ENCODE data around the gene JAG1.
A peak's percentile ranks its signal among the peaks of the same experiment; 100 is the strongest.

The JAG1 gene

DNA sequence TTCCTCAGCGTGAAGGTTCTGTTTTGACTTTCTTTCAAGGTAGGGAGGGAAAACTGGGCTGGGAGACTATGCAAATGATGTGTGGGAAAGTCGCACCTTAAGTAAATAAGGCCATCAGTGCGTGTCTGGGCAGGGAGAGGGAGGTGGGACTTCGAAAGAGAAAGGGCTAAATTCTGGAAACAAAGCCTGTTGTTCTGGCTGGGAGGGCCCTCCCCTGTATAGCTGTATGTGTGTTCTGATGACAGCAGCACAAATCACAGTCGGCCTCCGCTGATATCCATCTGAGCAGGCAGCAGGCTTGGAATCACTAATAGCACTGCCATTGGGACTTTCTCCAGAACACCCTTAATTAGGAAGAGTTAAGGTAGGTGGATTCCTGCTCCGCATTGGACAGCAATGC lies 19.2 kb downstream of the JAG1 start:
- H3K4me3 ChIP-seq (ENCODE audit: low read depth, low read length): no peak overlapping the region
- TF ChIP-seq, protein P1, sequence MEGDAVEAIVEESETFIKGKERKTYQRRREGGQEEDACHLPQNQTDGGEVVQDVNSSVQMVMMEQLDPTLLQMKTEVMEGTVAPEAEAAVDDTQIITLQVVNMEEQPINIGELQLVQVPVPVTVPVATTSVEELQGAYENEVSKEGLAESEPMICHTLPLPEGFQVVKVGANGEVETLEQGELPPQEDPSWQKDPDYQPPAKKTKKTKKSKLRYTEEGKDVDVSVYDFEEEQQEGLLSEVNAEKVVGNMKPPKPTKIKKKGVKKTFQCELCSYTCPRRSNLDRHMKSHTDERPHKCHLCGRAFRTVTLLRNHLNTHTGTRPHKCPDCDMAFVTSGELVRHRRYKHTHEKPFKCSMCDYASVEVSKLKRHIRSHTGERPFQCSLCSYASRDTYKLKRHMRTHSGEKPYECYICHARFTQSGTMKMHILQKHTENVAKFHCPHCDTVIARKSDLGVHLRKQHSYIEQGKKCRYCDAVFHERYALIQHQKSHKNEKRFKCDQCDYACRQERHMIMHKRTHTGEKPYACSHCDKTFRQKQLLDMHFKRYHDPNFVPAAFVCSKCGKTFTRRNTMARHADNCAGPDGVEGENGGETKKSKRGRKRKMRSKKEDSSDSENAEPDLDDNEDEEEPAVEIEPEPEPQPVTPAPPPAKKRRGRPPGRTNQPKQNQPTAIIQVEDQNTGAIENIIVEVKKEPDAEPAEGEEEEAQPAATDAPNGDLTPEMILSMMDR (IDR thresholded peaks at IDR 0.05; ENCODE audit: insufficient read depth, low read depth, low read length, missing control alignments): no peak
- peak; percentile 78 for DNase-seq (ENCODE audit: low read depth)

DNA sequence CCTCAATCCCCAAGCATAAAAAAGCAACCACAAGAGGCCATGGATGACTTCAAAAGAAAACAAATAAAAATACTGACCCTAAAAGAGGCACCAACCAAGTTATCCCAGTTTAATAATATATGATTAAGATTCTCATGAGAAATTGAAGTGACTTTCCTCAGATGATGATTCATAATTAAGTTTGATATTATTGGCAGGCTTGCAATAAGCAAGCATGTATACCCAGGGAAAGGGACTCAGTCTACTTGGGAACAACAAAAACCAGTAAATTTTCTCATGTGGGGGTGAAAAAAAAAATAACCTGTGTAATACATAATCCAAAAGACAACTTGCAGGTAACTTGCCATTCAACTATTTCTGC lies 19.6 kb downstream of the JAG1 start:
- TF ChIP-seq, protein P1 (IDR thresholded peaks at IDR 0.05; ENCODE audit: insufficient read depth, low read depth, low read length, missing control alignments): no peak
- no peak for DNase-seq (ENCODE audit: low read depth)
- no peak overlapping the region for H3K4me3 ChIP-seq (ENCODE audit: low read depth, low read length)

DNA sequence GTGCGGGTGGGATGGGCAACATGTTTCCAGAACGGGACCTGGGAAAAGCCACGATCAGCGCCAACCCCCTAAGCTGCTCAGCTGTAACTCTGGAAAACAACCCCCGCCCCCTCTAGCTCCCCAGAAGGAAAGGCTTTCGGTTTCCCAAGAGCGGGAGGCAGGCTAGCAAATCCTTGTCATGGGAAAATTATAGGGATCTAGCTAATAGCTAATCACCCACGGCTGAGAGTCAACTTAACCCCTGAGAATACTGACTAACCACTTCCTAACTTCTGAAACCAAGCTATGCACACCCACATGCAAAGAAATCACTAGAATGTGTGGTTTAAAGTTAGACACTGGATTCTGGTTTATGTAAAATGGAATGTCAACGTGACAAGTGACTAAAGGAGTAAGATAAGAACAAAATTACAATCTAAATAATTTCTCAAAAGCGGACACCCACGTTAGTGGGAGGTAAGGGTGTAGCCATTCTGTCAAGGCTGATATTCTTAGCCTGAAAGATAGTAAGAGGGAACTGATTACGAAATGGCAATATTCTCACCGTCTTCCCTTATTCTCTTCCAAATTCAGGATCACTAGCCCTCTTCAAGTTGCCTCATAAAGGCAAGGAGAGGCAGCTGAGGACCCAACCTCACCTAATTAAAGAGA lies 20.1 kb downstream of the JAG1 start:
- no peak overlapping the region for H3K4me3 ChIP-seq (ENCODE audit: low read depth, low read length)
- peak; percentile 31 for DNase-seq (ENCODE audit: low read depth)
- TF ChIP-seq, protein P1 (IDR thresholded peaks at IDR 0.05; ENCODE audit: insufficient read depth, low read depth, low read length, missing control alignments): no peak

DNA sequence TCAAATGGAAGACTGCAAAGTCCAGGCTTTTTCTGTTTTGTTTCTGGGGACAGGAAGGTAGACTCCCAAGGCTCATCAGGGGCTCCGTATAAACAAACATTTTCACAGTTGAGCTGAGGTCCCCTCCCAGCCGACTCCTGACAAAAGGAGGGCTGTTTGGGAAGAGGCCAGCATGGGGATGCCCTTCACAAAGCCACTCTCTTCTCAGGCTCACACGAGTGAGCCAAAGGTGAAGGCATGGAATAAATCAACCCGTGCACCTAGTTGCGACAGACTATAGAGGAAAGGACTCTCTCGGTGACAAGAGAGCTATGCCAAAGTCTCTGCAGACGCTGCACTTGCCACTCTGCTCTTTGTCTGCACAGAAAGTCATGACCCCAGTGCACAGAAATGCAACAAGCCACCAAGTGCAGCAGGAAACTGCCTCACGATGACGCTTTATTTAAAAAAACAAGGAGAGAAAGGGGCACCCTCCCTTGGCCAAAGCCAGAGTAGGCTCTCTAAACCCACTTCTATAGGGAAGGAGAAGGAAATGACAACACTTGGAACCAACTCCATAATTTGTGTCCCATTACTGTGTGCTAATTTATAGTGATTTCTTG lies 21.0 kb downstream of the JAG1 start:
- no peak overlapping the region for H3K4me3 ChIP-seq (ENCODE audit: low read depth, low read length)
- TF ChIP-seq, protein P1 (IDR thresholded peaks at IDR 0.05; ENCODE audit: insufficient read depth, low read depth, low read length, missing control alignments): no peak
- DNase-seq (ENCODE audit: low read depth): no peak

DNA sequence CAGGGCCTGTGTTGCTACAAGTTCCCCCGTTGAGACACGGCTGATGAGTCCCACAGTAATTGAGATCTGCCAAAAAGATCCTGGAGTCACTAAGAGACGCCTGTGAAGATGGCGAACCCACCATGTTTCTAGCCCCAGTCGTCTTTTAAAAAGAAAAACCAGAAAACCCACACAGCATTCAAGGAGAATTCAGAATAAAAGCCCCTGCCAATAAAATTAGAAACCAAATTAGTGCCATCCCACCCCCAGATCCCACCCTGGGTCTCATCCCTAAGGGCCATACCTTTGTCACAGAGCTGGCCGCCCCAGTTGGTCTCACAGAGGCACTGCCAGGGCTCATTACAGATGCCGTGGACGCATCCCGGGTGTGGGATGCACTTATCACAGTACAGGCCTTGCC lies 21.6 kb downstream of the JAG1 start:
- H3K4me3 ChIP-seq (ENCODE audit: low read depth, low read length): no peak overlapping the region
- no peak for DNase-seq (ENCODE audit: low read depth)
- TF ChIP-seq, protein P1 (IDR thresholded peaks at IDR 0.05; ENCODE audit: insufficient read depth, low read depth, low read length, missing control alignments): no peak

DNA sequence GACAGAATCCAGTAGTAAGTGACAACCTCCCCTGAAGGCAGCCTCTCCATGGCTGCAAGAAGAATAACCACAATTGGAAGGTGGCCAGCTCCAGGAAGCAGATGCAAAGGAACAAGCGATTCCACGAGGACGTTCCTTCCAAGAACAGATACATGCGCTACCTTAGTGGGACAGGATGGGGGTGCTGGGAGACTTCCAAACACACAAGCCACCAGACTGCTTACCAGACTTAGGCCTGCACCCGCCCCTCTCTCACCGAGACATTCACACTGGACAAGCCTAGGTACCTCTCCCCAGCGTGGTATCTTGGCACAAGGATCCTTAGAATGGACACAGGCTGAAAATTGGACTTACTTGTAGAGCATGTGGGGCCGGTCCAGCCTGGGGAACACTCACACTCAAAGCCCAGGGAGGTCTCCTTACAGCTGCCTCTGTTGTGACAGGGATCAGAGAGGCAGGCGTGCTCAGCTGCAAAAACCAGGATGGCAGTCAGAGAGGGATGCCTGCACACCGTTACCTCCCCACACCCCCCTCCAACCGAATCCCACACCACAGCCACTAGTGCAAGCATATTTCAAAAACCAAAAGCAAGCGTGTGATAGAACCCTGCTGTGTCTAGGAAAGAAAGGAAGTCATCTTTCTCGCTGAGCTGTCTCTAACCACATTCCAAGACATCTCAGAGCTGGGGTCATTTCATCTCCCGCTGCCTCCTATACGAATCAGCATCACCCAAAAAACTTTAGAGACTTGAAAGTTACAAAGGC lies 22.4 kb downstream of the JAG1 start:
- DNase-seq (ENCODE audit: low read depth): no peak
- no peak overlapping the region for H3K4me3 ChIP-seq (ENCODE audit: low read depth, low read length)
- TF ChIP-seq, protein P1 (IDR thresholded peaks at IDR 0.05; ENCODE audit: insufficient read depth, low read depth, low read length, missing control alignments): no peak
